Stimulated activated naive B cell treated with anti-CD40 and anti-IgM and Interleukin-4, amounts not matched to agents 10 μg/mL and 1 μg/mL and 100 μg/mL, for 72 hours (primary cell): ENCODE measurements around the gene LEAP2.

Experiments used
- ATAC-seq, 2 donors: fragments of 150-1000 bp; cut with Tn5 transposase; replicated peaks; 2 replicates each; pipeline ENCODE4 v1.10.0; 2021; ENCODE audit warnings: moderate library complexity in 1 of 2
- DNase-seq: peaks from one replicate; pipeline ENCODE4 v3.0.0; 2021
- H3K27ac Mint-ChIP-seq: one replicate; pipeline ENCODE4 v1.8.0; 2022; ENCODE audit warnings: mild to moderate bottlenecking, mixed read lengths
- H3K27me3 Mint-ChIP-seq, 2 donors: one replicate each; pipeline ENCODE4 v1.8.0; 2022; ENCODE audit warnings: mixed read lengths in 2 of 2
- H3K36me3 Mint-ChIP-seq, 2 donors: one replicate each; pipeline ENCODE4 v1.8.0; 2022; ENCODE audit warnings: mixed read lengths in 2 of 2, mild to moderate bottlenecking in 1 of 2
- H3K4me1 Mint-ChIP-seq, 2 donors: one replicate each; pipeline ENCODE4 v1.8.0; 2022; ENCODE audit warnings: mixed read lengths in 2 of 2, mild to moderate bottlenecking in 1 of 2
- H3K4me3 Mint-ChIP-seq, 2 donors: one replicate each; pipeline ENCODE4 v1.8.0; 2022; ENCODE audit warnings: mild to moderate bottlenecking in 2 of 2, mixed read lengths in 2 of 2, moderate library complexity in 1 of 2
- H3K9me3 Mint-ChIP-seq, 2 donors: one replicate each; pipeline ENCODE4 v1.8.0; 2022; ENCODE audit warnings: mixed read lengths in 2 of 2, mild to moderate bottlenecking in 1 of 2

The LEAP2 gene

GRCh38 chr5:132873119-132873929 lies at the start of gene LEAP2:
Gene LEAP2, plus strand, starts transcription at chr5:132873668. Its CDS starts 27 bp downstream, at chr5:132873695.
- no peaks in the 10 kb centered on the region for H3K9me3 Mint-ChIP-seq
- peaks cover 5 to 6% of the 10 kb centered on the region in 2 donors for H3K4me1 Mint-ChIP-seq
- no peak within 1 kb of the TSS for H3K4me3 Mint-ChIP-seq
- DNase-seq (no peak), ATAC-seq (no peak)
- peaks cover 20 to 44% of the 10 kb centered on the region in 2 donors for H3K36me3 Mint-ChIP-seq
- H3K27ac Mint-ChIP-seq = peak within 1 kb of the TSS; percentile 73
- H3K27me3 Mint-ChIP-seq = no peaks in the 10 kb centered on the region

- peaks cover 51 to 94% of the 10 kb centered on the region in 2 donors for H3K27me3 Mint-ChIP-seq
- DNase-seq (no peak), ATAC-seq (no peak)
- H3K9me3 Mint-ChIP-seq = no peaks in the 10 kb centered on the region
- no peak overlapping the region for H3K27ac Mint-ChIP-seq
- no peaks in the 10 kb centered on the region for H3K36me3 Mint-ChIP-seq
- H3K4me1 Mint-ChIP-seq = peaks cover 8 to 38% of the 10 kb centered on the region in 2 donors
- H3K4me3 Mint-ChIP-seq = no peak overlapping the region
Observed at GRCh38 chr5:132824426-132824825, 49.0 kb upstream of the LEAP2 start.

- Mint-ChIP-seq H3K27ac (peak overlapping the region; percentile 56), H3K4me1 (peaks cover 8 to 38% of the 10 kb centered on the region in 2 donors), H3K36me3 (no peaks in the 10 kb centered on the region), H3K27me3 (peaks cover 53 to 90% of the 10 kb centered on the region in 2 donors), H3K9me3 (no peaks in the 10 kb centered on the region), H3K4me3 (peak overlapping the region in 1 of 2 donors; percentile 69)
- ATAC-seq = peak; percentile 8 to 11
- DNase-seq = no peak
Observed at GRCh38 chr5:132825033-132825833, 48.2 kb upstream of the LEAP2 start.

- no peak for DNase-seq
- H3K27me3 Mint-ChIP-seq = peaks cover 52 to 85% of the 10 kb centered on the region in 2 donors
- peaks cover 8 to 37% of the 10 kb centered on the region in 2 donors for H3K4me1 Mint-ChIP-seq
- H3K4me3 Mint-ChIP-seq = peak overlapping the region; percentile 55 to 69
- ATAC-seq = peak; percentile 25 to 26
- H3K9me3 Mint-ChIP-seq = no peaks in the 10 kb centered on the region
- no peak overlapping the region for H3K27ac Mint-ChIP-seq
- no peaks in the 10 kb centered on the region for H3K36me3 Mint-ChIP-seq
Observed at GRCh38 chr5:132825834-132826391, 47.6 kb upstream of the LEAP2 start.

- peaks cover 58 to 86% of the 10 kb centered on the region in 2 donors for H3K27me3 Mint-ChIP-seq
- H3K4me3 Mint-ChIP-seq = peak overlapping the region in 1 of 2 donors; percentile 54
Observed at GRCh38 chr5:132826424-132827082, 46.9 kb upstream of the LEAP2 start.

GRCh38 chr5:132827943-132828673 lies 45.4 kb upstream of the LEAP2 start:
- H3K4me3 Mint-ChIP-seq = no peak overlapping the region
- H3K9me3 Mint-ChIP-seq = no peaks in the 10 kb centered on the region
- peaks cover 0 to 6% of the 10 kb centered on the region in 2 donors for H3K36me3 Mint-ChIP-seq
- DNase-seq (no peak), ATAC-seq (no peak)
- no peak overlapping the region for H3K27ac Mint-ChIP-seq
- H3K27me3 Mint-ChIP-seq = peaks cover 55 to 72% of the 10 kb centered on the region in 2 donors
- H3K4me1 Mint-ChIP-seq = peaks cover 10 to 40% of the 10 kb centered on the region in 2 donors

More at GRCh38 chr5:132826424-132827082, 46.9 kb upstream of the LEAP2 start:
- H3K9me3 Mint-ChIP-seq = no peaks in the 10 kb centered on the region
- DNase-seq = no peak
- no peak overlapping the region for H3K27ac Mint-ChIP-seq
- ATAC-seq = no peak
- H3K36me3 Mint-ChIP-seq = peaks cover 0 to 6% of the 10 kb centered on the region in 2 donors
- H3K4me1 Mint-ChIP-seq = peaks cover 10 to 43% of the 10 kb centered on the region in 2 donors

- H3K27ac Mint-ChIP-seq = peak overlapping the region; percentile 65
- no peaks in the 10 kb centered on the region for H3K9me3 Mint-ChIP-seq
- H3K4me3 Mint-ChIP-seq = peak overlapping the region; percentile 87 to 93
- H3K36me3 Mint-ChIP-seq = peaks cover 0 to 6% of the 10 kb centered on the region in 2 donors
- DNase-seq (no peak), ATAC-seq (no peak)
- H3K4me1 Mint-ChIP-seq = peaks cover 9 to 31% of the 10 kb centered on the region in 2 donors
- peaks cover 46 to 63% of the 10 kb centered on the region in 2 donors for H3K27me3 Mint-ChIP-seq
Observed at GRCh38 chr5:132828846-132829494, 44.5 kb upstream of the LEAP2 start.

GRCh38 chr5:132829742-132830435 lies 43.6 kb upstream of the LEAP2 start:
- H3K27ac Mint-ChIP-seq = peak overlapping the region; percentile 93
- H3K27me3 Mint-ChIP-seq = peaks cover 40 to 54% of the 10 kb centered on the region in 2 donors

GRCh38 chr5:132830436-132831094 lies 42.9 kb upstream of the LEAP2 start, which contains the start of gene SHROOM1:
Gene SHROOM1, minus strand, starts transcription at chr5:132830647. Its CDS starts 4,507 bp downstream, at chr5:132826140.
- peaks cover 8 to 27% of the 10 kb centered on the region in 2 donors for H3K4me1 Mint-ChIP-seq
- H3K9me3 Mint-ChIP-seq = no peaks in the 10 kb centered on the region
- H3K4me3 Mint-ChIP-seq = peak within 1 kb of the TSS; percentile 87 to 93
- H3K27ac Mint-ChIP-seq = peak within 1 kb of the TSS; percentile 93
- H3K36me3 Mint-ChIP-seq = peaks cover 0 to 6% of the 10 kb centered on the region in 2 donors
- ATAC-seq (peak; percentile 65 to 69), DNase-seq (peak; percentile 32)
- H3K27me3 Mint-ChIP-seq = peaks cover 37 to 49% of the 10 kb centered on the region in 2 donors

More at GRCh38 chr5:132829742-132830435, 43.6 kb upstream of the LEAP2 start:
- H3K4me3 Mint-ChIP-seq = peak overlapping the region; percentile 87 to 93
- ATAC-seq (peak; percentile 87 to 88), DNase-seq (peak; percentile 63)
- H3K36me3 Mint-ChIP-seq = peaks cover 0 to 6% of the 10 kb centered on the region in 2 donors
- H3K4me1 Mint-ChIP-seq = peaks cover 9 to 31% of the 10 kb centered on the region in 2 donors
- no peaks in the 10 kb centered on the region for H3K9me3 Mint-ChIP-seq

- Mint-ChIP-seq H3K27me3 (peaks cover 36 to 43% of the 10 kb centered on the region in 2 donors), H3K27ac (peak overlapping the region; percentile 83), H3K36me3 (peaks cover 0 to 6% of the 10 kb centered on the region in 2 donors), H3K9me3 (no peaks in the 10 kb centered on the region), H3K4me1 (peaks cover 6 to 22% of the 10 kb centered on the region in 2 donors), H3K4me3 (peak overlapping the region; percentile 84 to 87)
- DNase-seq = no peak
- ATAC-seq = no peak
Observed at GRCh38 chr5:132831095-132831860, 42.2 kb upstream of the LEAP2 start.

GRCh38 chr5:132832612-132833011 lies 40.9 kb upstream of the LEAP2 start:
- Mint-ChIP-seq H3K9me3 (no peaks in the 10 kb centered on the region), H3K36me3 (peaks cover 0 to 6% of the 10 kb centered on the region in 2 donors), H3K27me3 (peaks cover 22 to 29% of the 10 kb centered on the region in 2 donors), H3K4me3 (no peak overlapping the region), H3K4me1 (peaks cover 6 to 22% of the 10 kb centered on the region in 2 donors), H3K27ac (no peak overlapping the region)
- DNase-seq (no peak), ATAC-seq (no peak)
